Rectal smooth muscle tissue (tissue), 1 donor: Measurements from ENCODE around the gene IGF1.

Source experiments
- H3K27ac ChIP-seq: one replicate; pipeline ENCODE4 v1.7.0; 2013; ENCODE audit warnings: low read depth, low read length, inconsistent platforms
- H3K27me3 ChIP-seq: one replicate; pipeline ENCODE4 v1.7.0; 2013; ENCODE audit warnings: low read length; ENCODE audit not compliant: control insufficient read depth, insufficient read depth
- H3K36me3 ChIP-seq: one replicate; pipeline ENCODE4 v1.7.0; 2013; ENCODE audit warnings: low read length; ENCODE audit not compliant: control insufficient read depth, insufficient read depth
- H3K4me1 ChIP-seq: one replicate; pipeline ENCODE4 v1.7.0; 2013; ENCODE audit warnings: low read length; ENCODE audit not compliant: control insufficient read depth, insufficient read depth
- H3K4me3 ChIP-seq: one replicate; pipeline ENCODE4 v1.7.0; 2013; ENCODE audit warnings: low read length
- H3K9ac ChIP-seq: one replicate; pipeline ENCODE4 v1.7.0; 2013; ENCODE audit warnings: low read length

Gene IGF1

GRCh38 chr12:102429211-102430154 is 50.9 kb downstream of the IGF1 start:
- no peaks in the 10 kb centered on the region for H3K36me3 ChIP-seq
- H3K27ac ChIP-seq, result no peak overlapping the region
- H3K4me3 ChIP-seq, result no peak overlapping the region
- H3K9ac ChIP-seq, result no peak overlapping the region
- H3K27me3 ChIP-seq, result no peaks in the 10 kb centered on the region
- peaks cover 13% of the 10 kb centered on the region for H3K4me1 ChIP-seq

GRCh38 chr12:102427543-102427941 is 52.8 kb downstream of the IGF1 start:
- H3K36me3 ChIP-seq, result no peaks in the 10 kb centered on the region
- H3K27ac ChIP-seq, result peak overlapping the region; percentile 49
- H3K27me3 ChIP-seq, result no peaks in the 10 kb centered on the region
- no peak overlapping the region for H3K4me3 ChIP-seq
- H3K4me1 ChIP-seq, result peaks cover 13% of the 10 kb centered on the region
- no peak overlapping the region for H3K9ac ChIP-seq

GRCh38 chr12:102426599-102427542 is 53.5 kb downstream of the IGF1 start:
- peaks cover 13% of the 10 kb centered on the region for H3K4me1 ChIP-seq
- no peak overlapping the region for H3K9ac ChIP-seq
- peak overlapping the region; percentile 49 for H3K27ac ChIP-seq
- H3K36me3 ChIP-seq, result no peaks in the 10 kb centered on the region
- no peaks in the 10 kb centered on the region for H3K27me3 ChIP-seq
- no peak overlapping the region for H3K4me3 ChIP-seq

GRCh38 chr12:102425109-102426039 is 55.0 kb downstream of the IGF1 start:
- Histone ChIP-seq H3K4me1 (peaks cover 13% of the 10 kb centered on the region), H3K27ac (no peak overlapping the region), H3K36me3 (no peaks in the 10 kb centered on the region), H3K9ac (no peak overlapping the region), H3K27me3 (no peaks in the 10 kb centered on the region), H3K4me3 (no peak overlapping the region)

- H3K9ac ChIP-seq, result no peak overlapping the region
Measured at GRCh38 chr12:102423462-102423861, 56.9 kb downstream of the IGF1 start.

GRCh38 chr12:102421802-102422583 is 58.4 kb downstream of the IGF1 start:
- Histone ChIP-seq H3K27ac (no peak overlapping the region), H3K4me3 (no peak overlapping the region), H3K36me3 (no peaks in the 10 kb centered on the region), H3K9ac (no peak overlapping the region), H3K4me1 (peaks cover 5% of the 10 kb centered on the region), H3K27me3 (no peaks in the 10 kb centered on the region)

More at GRCh38 chr12:102423462-102423861, 56.9 kb downstream of the IGF1 start:
- H3K36me3 ChIP-seq, result no peaks in the 10 kb centered on the region
- H3K27me3 ChIP-seq, result no peaks in the 10 kb centered on the region
- H3K4me3 ChIP-seq, result no peak overlapping the region
- H3K4me1 ChIP-seq, result peaks cover 13% of the 10 kb centered on the region
- H3K27ac ChIP-seq, result no peak overlapping the region

- no peaks in the 10 kb centered on the region for H3K27me3 ChIP-seq
- no peak overlapping the region for H3K9ac ChIP-seq
- no peak overlapping the region for H3K27ac ChIP-seq
- H3K4me1 ChIP-seq, result no peaks in the 10 kb centered on the region
- no peaks in the 10 kb centered on the region for H3K36me3 ChIP-seq
- no peak overlapping the region for H3K4me3 ChIP-seq
Measured at GRCh38 chr12:102419094-102419764, 61.1 kb downstream of the IGF1 start.

- H3K9ac ChIP-seq, result no peak overlapping the region
- H3K27ac ChIP-seq, result no peak overlapping the region
- no peaks in the 10 kb centered on the region for H3K4me1 ChIP-seq
- H3K27me3 ChIP-seq, result no peaks in the 10 kb centered on the region
- H3K4me3 ChIP-seq, result no peak overlapping the region
- no peaks in the 10 kb centered on the region for H3K36me3 ChIP-seq
Measured at GRCh38 chr12:102417055-102417454, 63.3 kb downstream of the IGF1 start.

GRCh38 chr12:102415515-102415914 is 64.8 kb downstream of the IGF1 start:
- H3K9ac ChIP-seq, result no peak overlapping the region
- H3K4me1 ChIP-seq, result no peaks in the 10 kb centered on the region
- no peak overlapping the region for H3K27ac ChIP-seq
- no peak overlapping the region for H3K4me3 ChIP-seq
- no peaks in the 10 kb centered on the region for H3K36me3 ChIP-seq
- H3K27me3 ChIP-seq, result no peaks in the 10 kb centered on the region

- H3K4me3 ChIP-seq, result no peak overlapping the region
- H3K27me3 ChIP-seq, result no peaks in the 10 kb centered on the region
- H3K27ac ChIP-seq, result no peak overlapping the region
- H3K36me3 ChIP-seq, result no peaks in the 10 kb centered on the region
- H3K4me1 ChIP-seq, result no peaks in the 10 kb centered on the region
- no peak overlapping the region for H3K9ac ChIP-seq
Measured at GRCh38 chr12:102413396-102413795, 67.0 kb downstream of the IGF1 start.

- no peak overlapping the region for H3K27ac ChIP-seq
- H3K27me3 ChIP-seq, result no peaks in the 10 kb centered on the region
- no peaks in the 10 kb centered on the region for H3K4me1 ChIP-seq
- H3K36me3 ChIP-seq, result no peaks in the 10 kb centered on the region
- no peak overlapping the region for H3K9ac ChIP-seq
- H3K4me3 ChIP-seq, result no peak overlapping the region
Measured at GRCh38 chr12:102410511-102410910, 69.9 kb downstream of the IGF1 start.
